Karpas-422 (cell line): ENCODE data around the gene PAQR6. TPM values are rescaled to one million over a fixed set of nuclear protein-coding genes. Genes with fewer than 3 reads are reported as not detected.

Experiments used
- DNase-seq: peaks from one replicate; pipeline ENCODE4 v3.0.0-alpha.2; 2015
- H2AFZ ChIP-seq: fragments of 200-600 bp; sonication (generic); 2 replicates; pipeline ENCODE4 v1.6.1; 2014; ENCODE audit warnings: antibody characterized with exemption, low read length, mixed read lengths
- H3K27ac ChIP-seq: fragments of 200-600 bp; sonication (generic); 2 replicates; pipeline ENCODE4 v1.5.1; 2014; ENCODE audit warnings: mild to moderate bottlenecking, low read length, moderate library complexity
- H3K27me3 ChIP-seq: fragments of 200-600 bp; sonication (generic); 2 replicates; pipeline ENCODE4 v1.6.1; 2014; ENCODE audit warnings: low read length, mixed read lengths
- H3K36me3 ChIP-seq: fragments of 200-600 bp; sonication (generic); 2 replicates; pipeline ENCODE4 v1.6.1; 2014; ENCODE audit warnings: low read length, mixed read lengths; ENCODE audit not compliant: insufficient read depth
- H3K4me1 ChIP-seq: fragments of 200-600 bp; sonication (generic); 2 replicates; pipeline ENCODE4 v1.6.1; 2014; ENCODE audit warnings: mild to moderate bottlenecking, low read length, mixed read lengths
- H3K4me2 ChIP-seq: fragments of 200-600 bp; sonication (generic); 2 replicates; pipeline ENCODE4 v1.6.1; 2014; ENCODE audit warnings: low read length, low read depth, mild to moderate bottlenecking; ENCODE audit not compliant: poor library complexity, severe bottlenecking
- H3K4me3 ChIP-seq: fragments of 200-600 bp; sonication (generic); 2 replicates; pipeline ENCODE4 v1.5.1; 2014; ENCODE audit warnings: mild to moderate bottlenecking, antibody characterized with exemption, low read length, mixed read lengths
- H3K79me2 ChIP-seq: fragments of 200-600 bp; sonication (generic); 2 replicates; pipeline ENCODE4 v1.6.1; 2014; ENCODE audit warnings: mild to moderate bottlenecking, low read length, mixed read lengths
- H3K9ac ChIP-seq: fragments of 200-600 bp; sonication (generic); 2 replicates; pipeline ENCODE4 v1.6.0; 2014; ENCODE audit warnings: low read length
- H3K9me2 ChIP-seq: fragments of 200-600 bp; sonication (generic), shearing (Covaris generic); replicated peaks from 2 replicates; pipeline ENCODE4 v1.6.0; 2014; ENCODE audit warnings: mild to moderate bottlenecking, low read length, moderate library complexity; ENCODE audit not compliant: insufficient read depth
- H3K9me3 ChIP-seq: fragments of 300-700, 200-600 bp; sonication (generic); 2 replicates; pipeline ENCODE4 v1.6.1; 2014; ENCODE audit warnings: low read length, mixed read lengths
- H4K20me1 ChIP-seq: fragments of 200-600 bp; sonication (generic); 2 replicates; pipeline ENCODE4 v1.6.1; 2014; ENCODE audit warnings: mild to moderate bottlenecking, antibody characterized with exemption, low read length, low read depth; ENCODE audit not compliant: insufficient read depth
- total RNA-seq: library from RNA; depleted of rRNA; stranded (reverse); fragments of >200 nt; shearing (Covaris generic); gene quantifications from 2 replicates; pipeline ENCODE4 v1.2.3, GENCODE V29; 2014; ENCODE audit warnings: low replicate concordance

Gene PAQR6
- total RNA-seq, 1 experiment from 2014 or later, result 7.6 TPM

- Histone ChIP-seq H3K4me3 (no peak overlapping the region), H3K79me2 (no peaks in the 10 kb centered on the region), H3K27me3 (no peaks in the 10 kb centered on the region), H3K4me1 (peaks cover 13% of the 10 kb centered on the region), H3K9ac (no peak overlapping the region), H2AFZ (no peak overlapping the region), H4K20me1 (no peaks in the 10 kb centered on the region), H3K9me3 (no peaks in the 10 kb centered on the region), H3K9me2 (no peaks in the 10 kb centered on the region), H3K36me3 (peaks cover 2% of the 10 kb centered on the region; the same call in 1 of the 2 replicates), H3K27ac (no peak overlapping the region), H3K4me2 (no peak overlapping the region)
- DNase-seq, result no peak
Observed at GRCh38 chr1:156238248-156238647, 9.6 kb downstream of the PAQR6 start.

- Histone ChIP-seq H3K9me2 (no peaks in the 10 kb centered on the region), H3K4me2 (no peak overlapping the region), H2AFZ (no peak overlapping the region), H3K4me1 (peaks cover 6% of the 10 kb centered on the region), H3K27ac (no peak overlapping the region), H3K9me3 (no peaks in the 10 kb centered on the region), H3K9ac (no peak overlapping the region), H3K36me3 (peaks cover 2% of the 10 kb centered on the region; the same call in 1 of the 2 replicates), H3K79me2 (no peaks in the 10 kb centered on the region), H3K27me3 (no peaks in the 10 kb centered on the region), H3K4me3 (no peak overlapping the region), H4K20me1 (no peaks in the 10 kb centered on the region)
- DNase-seq, result no peak
Observed at GRCh38 chr1:156236164-156236563, 11.7 kb downstream of the PAQR6 start.

- Histone ChIP-seq H3K27ac (no peak overlapping the region), H3K4me3 (no peak overlapping the region), H3K79me2 (no peaks in the 10 kb centered on the region), H3K27me3 (no peaks in the 10 kb centered on the region), H2AFZ (no peak overlapping the region), H3K4me2 (no peak overlapping the region), H3K9me2 (no peaks in the 10 kb centered on the region), H3K9ac (no peak overlapping the region), H3K36me3 (peaks cover 2% of the 10 kb centered on the region; the same call in 1 of the 2 replicates), H4K20me1 (no peaks in the 10 kb centered on the region), H3K4me1 (0 out of 2 replicates have a peak, but pooled peaks cover 5% of the 10 kb centered on the region), H3K9me3 (no peaks in the 10 kb centered on the region)
- DNase-seq, result no peak
Observed at GRCh38 chr1:156233426-156234127, 14.3 kb downstream of the PAQR6 start.

- no peak overlapping the region for H3K9ac ChIP-seq
- no peak for DNase-seq
- no peak overlapping the region for H2AFZ ChIP-seq
- H3K36me3 ChIP-seq, result peaks cover 2% of the 10 kb centered on the region; the same call in 1 of the 2 replicates
- H3K4me2 ChIP-seq, result no peak overlapping the region
- H3K79me2 ChIP-seq, result no peaks in the 10 kb centered on the region
- no peaks in the 10 kb centered on the region for H3K27me3 ChIP-seq
- H4K20me1 ChIP-seq, result no peaks in the 10 kb centered on the region
- H3K9me2 ChIP-seq, result no peaks in the 10 kb centered on the region
- H3K27ac ChIP-seq, result no peak overlapping the region
- H3K4me1 ChIP-seq, result 0 out of 2 replicates have a peak, but pooled peaks cover 5% of the 10 kb centered on the region
- H3K9me3 ChIP-seq, result no peaks in the 10 kb centered on the region
- no peak overlapping the region for H3K4me3 ChIP-seq
Observed at GRCh38 chr1:156232201-156232894, 15.5 kb downstream of the PAQR6 start.

- Histone ChIP-seq H3K4me1 (0 out of 2 replicates have a peak, but pooled peaks cover 5% of the 10 kb centered on the region), H4K20me1 (no peaks in the 10 kb centered on the region), H3K27ac (no peak overlapping the region), H3K79me2 (no peaks in the 10 kb centered on the region), H3K4me2 (no peak overlapping the region), H3K9ac (no peak overlapping the region), H3K9me3 (no peaks in the 10 kb centered on the region), H3K9me2 (no peaks in the 10 kb centered on the region), H2AFZ (no peak overlapping the region), H3K36me3 (0 out of 2 replicates have a peak, but pooled peaks cover 3% of the 10 kb centered on the region), H3K27me3 (no peaks in the 10 kb centered on the region), H3K4me3 (no peak overlapping the region)
- no peak for DNase-seq
Observed at GRCh38 chr1:156230473-156230837, 17.4 kb downstream of the PAQR6 start.

- H3K4me1 ChIP-seq, result 0 out of 2 replicates have a peak, but pooled peaks cover 5% of the 10 kb centered on the region
- no peak overlapping the region for H2AFZ ChIP-seq
- 0 out of 2 replicates have a peak, but pooled peaks cover 3% of the 10 kb centered on the region for H3K36me3 ChIP-seq
Observed at GRCh38 chr1:156229809-156230472, 17.9 kb downstream of the PAQR6 start.

GRCh38 chr1:156228501-156228900 is 19.4 kb downstream of the PAQR6 start:
- no peak for DNase-seq
- no peaks in the 10 kb centered on the region for H3K27me3 ChIP-seq
- 0 out of 2 replicates have a peak, but pooled peaks cover 5% of the 10 kb centered on the region for H3K4me1 ChIP-seq
- H3K27ac ChIP-seq, result no peak overlapping the region
- no peaks in the 10 kb centered on the region for H4K20me1 ChIP-seq
- H3K4me3 ChIP-seq, result no peak overlapping the region
- H3K9me3 ChIP-seq, result no peaks in the 10 kb centered on the region
- H3K36me3 ChIP-seq, result 0 out of 2 replicates have a peak, but pooled peaks cover 3% of the 10 kb centered on the region
- H3K79me2 ChIP-seq, result no peaks in the 10 kb centered on the region
- H3K9ac ChIP-seq, result no peak overlapping the region
- H3K4me2 ChIP-seq, result no peak overlapping the region
- no peaks in the 10 kb centered on the region for H3K9me2 ChIP-seq
- no peak overlapping the region for H2AFZ ChIP-seq

More at GRCh38 chr1:156229809-156230472, 17.9 kb downstream of the PAQR6 start:
- Histone ChIP-seq H3K4me3 (no peak overlapping the region), H3K27me3 (no peaks in the 10 kb centered on the region), H3K9me3 (no peaks in the 10 kb centered on the region), H3K79me2 (no peaks in the 10 kb centered on the region), H3K4me2 (no peak overlapping the region), H3K27ac (no peak overlapping the region), H4K20me1 (no peaks in the 10 kb centered on the region), H3K9me2 (no peaks in the 10 kb centered on the region), H3K9ac (no peak overlapping the region)
- no peak for DNase-seq

GRCh38 chr1:156226782-156227181 is 21.1 kb downstream of the PAQR6 start:
- no peak for DNase-seq
- Histone ChIP-seq H3K9ac (no peak overlapping the region), H2AFZ (no peak overlapping the region), H3K79me2 (no peaks in the 10 kb centered on the region), H3K4me3 (no peak overlapping the region), H3K27me3 (no peaks in the 10 kb centered on the region), H3K27ac (no peak overlapping the region), H3K36me3 (0 out of 2 replicates have a peak, but pooled peaks cover 3% of the 10 kb centered on the region), H3K4me1 (no peaks in the 10 kb centered on the region), H3K9me2 (no peaks in the 10 kb centered on the region), H3K9me3 (no peaks in the 10 kb centered on the region), H3K4me2 (no peak overlapping the region), H4K20me1 (no peaks in the 10 kb centered on the region)
